ENCODE results near the gene PTPRD.

The PTPRD gene

DNA sequence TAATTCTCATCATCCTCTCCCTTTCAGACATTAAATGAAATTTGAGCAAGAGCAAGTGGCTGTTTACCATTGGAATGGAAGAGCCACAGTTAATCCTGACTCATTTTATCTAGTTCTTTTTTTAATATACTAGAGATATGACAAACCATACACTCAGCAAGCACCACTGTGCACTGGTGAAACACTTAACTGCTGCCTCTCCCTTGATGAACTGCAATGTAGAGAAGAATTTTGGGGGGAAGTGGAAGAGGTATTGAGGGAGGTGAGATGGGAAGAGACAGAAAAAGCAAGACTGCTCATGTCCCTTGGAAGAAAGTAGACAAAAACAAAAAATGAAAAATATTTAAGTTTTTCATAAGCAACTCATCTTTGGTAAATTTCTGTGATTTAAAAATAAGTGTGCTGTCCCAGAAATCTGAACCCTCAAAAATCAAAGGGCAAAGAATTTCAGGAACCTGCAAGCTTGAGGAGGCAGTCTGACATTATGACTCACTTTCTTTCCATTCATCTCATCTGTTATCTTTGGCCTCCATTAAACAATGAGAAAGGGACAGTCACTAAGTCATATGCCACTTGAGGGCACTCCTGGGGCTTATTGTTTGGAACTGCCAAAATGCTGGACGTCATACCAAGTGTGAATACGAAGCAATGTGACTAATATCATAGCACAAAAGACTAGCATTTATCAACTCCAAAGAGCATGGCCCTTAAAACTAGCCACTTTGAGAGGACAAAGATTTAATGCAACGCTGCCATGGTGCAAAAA lies 2246.5 kb downstream of the PTPRD start:
- DNase-seq (ENCODE audit: low read depth, low spot score), result no peak
- POLR2A ChIA-PET, result no interaction called here
- H3K4me3 ChIP-seq (ENCODE audit: low read depth, low read length), result no peak overlapping the region
- CTCF ChIA-PET, result no interaction called here
- TF ChIP-seq, protein P1, sequence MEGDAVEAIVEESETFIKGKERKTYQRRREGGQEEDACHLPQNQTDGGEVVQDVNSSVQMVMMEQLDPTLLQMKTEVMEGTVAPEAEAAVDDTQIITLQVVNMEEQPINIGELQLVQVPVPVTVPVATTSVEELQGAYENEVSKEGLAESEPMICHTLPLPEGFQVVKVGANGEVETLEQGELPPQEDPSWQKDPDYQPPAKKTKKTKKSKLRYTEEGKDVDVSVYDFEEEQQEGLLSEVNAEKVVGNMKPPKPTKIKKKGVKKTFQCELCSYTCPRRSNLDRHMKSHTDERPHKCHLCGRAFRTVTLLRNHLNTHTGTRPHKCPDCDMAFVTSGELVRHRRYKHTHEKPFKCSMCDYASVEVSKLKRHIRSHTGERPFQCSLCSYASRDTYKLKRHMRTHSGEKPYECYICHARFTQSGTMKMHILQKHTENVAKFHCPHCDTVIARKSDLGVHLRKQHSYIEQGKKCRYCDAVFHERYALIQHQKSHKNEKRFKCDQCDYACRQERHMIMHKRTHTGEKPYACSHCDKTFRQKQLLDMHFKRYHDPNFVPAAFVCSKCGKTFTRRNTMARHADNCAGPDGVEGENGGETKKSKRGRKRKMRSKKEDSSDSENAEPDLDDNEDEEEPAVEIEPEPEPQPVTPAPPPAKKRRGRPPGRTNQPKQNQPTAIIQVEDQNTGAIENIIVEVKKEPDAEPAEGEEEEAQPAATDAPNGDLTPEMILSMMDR (IDR thresholded peaks at IDR 0.05; ENCODE audit: insufficient read depth, low read length, missing control alignments), result no peak

DNA sequence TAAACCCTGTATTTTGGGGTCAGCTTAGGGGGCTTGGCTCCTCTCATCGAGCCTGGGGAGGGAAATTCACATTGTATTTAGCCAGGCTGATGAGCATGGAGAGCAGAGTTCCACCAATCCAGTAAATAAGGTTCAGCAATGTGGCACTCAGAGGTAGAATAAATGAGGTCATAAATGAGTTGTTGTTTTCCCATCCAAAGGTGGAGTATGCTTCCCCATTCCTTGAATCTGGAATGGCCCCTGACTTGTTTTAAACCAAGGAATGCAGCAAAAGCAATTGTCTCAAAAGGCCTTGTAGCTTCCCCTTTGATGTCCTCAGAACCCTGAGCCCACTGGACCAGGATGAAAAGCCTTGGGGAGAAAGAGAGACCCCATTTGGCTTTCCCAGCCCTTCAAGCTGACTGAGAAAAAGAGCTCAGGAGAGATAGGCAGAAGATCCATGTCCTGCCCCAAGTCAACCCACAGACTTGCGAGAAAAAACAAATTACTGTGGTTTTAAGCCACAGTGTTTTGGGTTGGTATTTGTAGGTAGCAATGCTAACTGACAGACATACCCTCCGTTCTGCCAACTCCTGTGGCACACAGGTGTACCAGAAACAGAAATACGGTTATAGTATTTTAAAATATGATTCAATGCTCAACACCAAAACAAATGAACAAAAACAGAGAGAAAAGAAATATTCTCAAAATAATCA lies 2247.2 kb downstream of the PTPRD start:
- no peak overlapping the region for H3K4me3 ChIP-seq (ENCODE audit: low read depth, low read length)
- TF ChIP-seq, protein P1 (IDR thresholded peaks at IDR 0.05; ENCODE audit: insufficient read depth, low read length, missing control alignments), result no peak
- CTCF ChIA-PET, result no interaction called here
- POLR2A ChIA-PET, result no interaction called here
- DNase-seq (ENCODE audit: low read depth, low spot score), result no peak

DNA sequence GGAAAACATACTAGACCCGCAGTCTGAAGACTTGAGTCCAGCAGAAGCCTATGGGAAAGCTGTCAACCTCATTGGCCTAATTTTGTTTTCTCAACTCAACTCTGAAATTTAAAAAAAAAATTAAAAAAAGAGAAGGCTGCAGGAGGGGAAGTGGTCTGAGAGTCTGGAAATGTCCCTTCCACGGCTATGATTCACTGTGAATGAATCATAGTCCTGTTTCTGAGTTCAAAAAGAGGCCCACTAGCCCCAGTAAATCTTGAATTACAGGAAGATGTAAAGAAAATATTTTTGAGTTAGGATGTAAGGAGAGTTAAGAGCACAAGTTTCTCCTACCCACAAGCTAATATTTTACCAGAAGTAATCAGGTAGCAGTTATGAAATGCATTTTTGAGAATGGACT lies 2247.8 kb downstream of the PTPRD start:
- DNase-seq (ENCODE audit: low read depth, low spot score), result peak; percentile 0
- POLR2A ChIA-PET, result no interaction called here
- no peak overlapping the region for H3K4me3 ChIP-seq (ENCODE audit: low read depth, low read length)
- CTCF ChIA-PET, result no interaction called here
- TF ChIP-seq, protein P1 (IDR thresholded peaks at IDR 0.05; ENCODE audit: insufficient read depth, low read length, missing control alignments), result no peak

DNA sequence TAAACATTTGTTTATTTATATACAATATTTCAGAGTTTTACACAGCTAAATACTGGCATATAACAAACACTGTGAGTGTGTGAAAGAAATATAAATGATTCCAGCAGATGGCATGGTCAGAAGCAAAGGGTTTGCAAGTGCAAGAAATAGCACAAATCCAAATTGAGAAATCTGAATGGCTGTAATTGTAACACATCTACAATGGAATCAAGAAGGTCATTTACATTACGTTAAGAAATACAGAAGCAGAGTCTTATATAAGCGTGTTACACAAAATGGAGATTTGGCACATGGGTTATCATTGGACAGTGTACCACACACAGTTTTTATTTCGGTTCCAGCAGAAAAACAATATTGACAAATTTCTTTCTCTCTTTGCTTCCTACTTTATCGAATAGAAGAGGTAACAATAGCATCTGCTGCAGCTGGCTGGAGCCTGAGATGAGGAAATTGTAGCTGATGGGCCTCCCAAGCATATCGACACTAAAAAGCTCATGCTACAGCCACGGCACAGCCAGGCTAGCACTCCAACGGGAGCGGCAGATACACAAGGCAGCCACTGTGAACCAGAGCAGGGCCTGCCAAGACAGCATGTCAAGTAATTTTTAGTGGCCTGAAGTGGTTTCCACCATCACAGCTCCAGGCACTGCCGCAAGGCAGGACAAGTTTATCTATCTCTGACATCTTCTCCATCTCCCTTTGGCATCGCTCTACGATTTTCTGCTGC lies 2248.6 kb downstream of the PTPRD start:
- DNase-seq (ENCODE audit: low read depth, low spot score), result no peak
- TF ChIP-seq, protein P1 (IDR thresholded peaks at IDR 0.05; ENCODE audit: insufficient read depth, low read length, missing control alignments), result no peak
- no peak overlapping the region for H3K4me3 ChIP-seq (ENCODE audit: low read depth, low read length)
- ChIA-PET POLR2A (no interaction called here), CTCF (no interaction called here)

DNA sequence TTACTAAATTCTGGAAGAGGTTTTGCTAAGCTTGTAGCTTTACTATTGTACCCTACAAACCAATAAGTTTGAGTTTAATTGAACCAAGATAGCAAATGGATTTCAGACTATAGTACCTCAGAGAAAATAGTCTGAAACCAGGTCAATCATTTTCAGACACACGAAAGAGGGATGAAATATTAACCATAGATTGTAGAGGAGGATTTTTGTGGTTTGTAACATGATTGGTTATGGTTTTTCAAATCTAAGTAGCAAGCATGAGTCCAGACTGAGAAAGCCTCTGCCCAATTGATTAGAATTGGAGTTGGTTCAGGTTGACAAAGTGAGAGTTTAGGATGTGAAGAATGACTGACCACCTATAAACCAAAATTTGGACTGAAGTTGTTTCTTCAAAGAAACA lies 2250.6 kb downstream of the PTPRD start:
- ChIA-PET POLR2A (no interaction called here), CTCF (no interaction called here)
- TF ChIP-seq, protein P1 (IDR thresholded peaks at IDR 0.05; ENCODE audit: insufficient read depth, low read length, missing control alignments), result no peak
- DNase-seq (ENCODE audit: low read depth, low spot score), result no peak
- no peak overlapping the region for H3K4me3 ChIP-seq (ENCODE audit: low read depth, low read length)

DNA sequence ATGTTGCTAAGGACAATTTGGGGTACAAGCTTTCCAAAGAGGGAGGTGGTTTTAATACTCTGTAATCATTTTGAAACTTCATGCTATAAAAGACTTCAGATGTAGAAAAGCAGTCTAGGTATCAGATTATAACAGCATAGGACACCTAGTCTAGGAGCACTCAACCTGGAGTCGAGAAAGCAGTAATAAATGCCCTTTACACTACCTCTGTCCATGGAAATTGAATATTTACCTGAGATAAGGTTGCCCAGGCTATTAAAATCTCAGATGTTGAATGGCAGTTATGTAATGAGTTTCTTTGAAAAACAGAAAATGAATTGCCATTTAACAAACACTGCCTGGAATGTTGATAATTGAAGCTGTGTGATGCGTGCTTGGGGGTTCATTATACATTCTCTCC lies 2251.4 kb downstream of the PTPRD start:
- POLR2A ChIA-PET, result no interaction called here
- CTCF ChIA-PET, result no interaction called here

More for the DNA sequence above, 2251.4 kb downstream of the PTPRD start:
- TF ChIP-seq, protein P1 (IDR thresholded peaks at IDR 0.05; ENCODE audit: insufficient read depth, low read length, missing control alignments), result no peak
- DNase-seq (ENCODE audit: low read depth, low spot score), result no peak
- H3K4me3 ChIP-seq (ENCODE audit: low read depth, low read length), result no peak overlapping the region

Measured in AG04449 (cell line).